ENCODE results near the gene ATXN10.

DNA sequence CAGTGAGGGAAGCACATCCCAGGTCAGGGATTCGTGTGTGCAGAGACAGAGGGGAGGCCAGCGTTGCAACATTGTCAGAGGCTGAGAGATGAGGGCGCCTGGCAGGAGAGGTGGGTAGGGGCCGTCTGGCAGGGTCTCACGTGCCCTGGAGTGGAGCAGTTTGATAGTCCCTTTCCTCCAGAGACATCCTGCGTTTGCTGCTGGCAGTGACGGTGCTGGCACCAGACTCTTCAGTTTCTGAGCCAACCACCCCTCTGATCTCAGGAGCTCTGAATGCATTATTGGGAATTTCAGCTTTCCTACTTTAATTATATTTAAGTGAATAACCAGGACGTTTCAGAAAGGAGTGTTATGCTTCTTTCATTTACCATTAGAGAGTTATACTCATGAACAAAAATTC is 168.8 kb downstream of the ATXN10 start:
- TF ChIP-seq, protein P1, sequence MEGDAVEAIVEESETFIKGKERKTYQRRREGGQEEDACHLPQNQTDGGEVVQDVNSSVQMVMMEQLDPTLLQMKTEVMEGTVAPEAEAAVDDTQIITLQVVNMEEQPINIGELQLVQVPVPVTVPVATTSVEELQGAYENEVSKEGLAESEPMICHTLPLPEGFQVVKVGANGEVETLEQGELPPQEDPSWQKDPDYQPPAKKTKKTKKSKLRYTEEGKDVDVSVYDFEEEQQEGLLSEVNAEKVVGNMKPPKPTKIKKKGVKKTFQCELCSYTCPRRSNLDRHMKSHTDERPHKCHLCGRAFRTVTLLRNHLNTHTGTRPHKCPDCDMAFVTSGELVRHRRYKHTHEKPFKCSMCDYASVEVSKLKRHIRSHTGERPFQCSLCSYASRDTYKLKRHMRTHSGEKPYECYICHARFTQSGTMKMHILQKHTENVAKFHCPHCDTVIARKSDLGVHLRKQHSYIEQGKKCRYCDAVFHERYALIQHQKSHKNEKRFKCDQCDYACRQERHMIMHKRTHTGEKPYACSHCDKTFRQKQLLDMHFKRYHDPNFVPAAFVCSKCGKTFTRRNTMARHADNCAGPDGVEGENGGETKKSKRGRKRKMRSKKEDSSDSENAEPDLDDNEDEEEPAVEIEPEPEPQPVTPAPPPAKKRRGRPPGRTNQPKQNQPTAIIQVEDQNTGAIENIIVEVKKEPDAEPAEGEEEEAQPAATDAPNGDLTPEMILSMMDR (IDR thresholded peaks at IDR 0.05), result no peak
- TF ChIP-seq POLR2A (IDR thresholded peaks at IDR 0.05), result no peak

Measured in lower leg skin (tissue), 3 donors.